PFSK-1 (cell line): ENCODE results near the gene MEGF6.

Experiments used
- FOXP2 ChIP-seq: optimal IDR thresholded peaks from 2 replicates; pipeline ENCODE3; 2011; ENCODE audit warnings: borderline replicate concordance, control low read depth, inconsistent platforms; ENCODE audit not compliant: insufficient read depth; ENCODE audit errors: extremely low read length, extremely low read depth
- POLR2AphosphoS5 ChIP-seq: IDR thresholded peaks from 2 replicates; pipeline ENCODE4 v1.6.1; 2012; ENCODE audit warnings: low read depth, mild to moderate bottlenecking, control low read depth, low read length, moderate library complexity
- SIN3A ChIP-seq: IDR thresholded peaks from 2 replicates; pipeline ENCODE4 v1.6.1; 2012; ENCODE audit warnings: mild to moderate bottlenecking, low read length, moderate library complexity, borderline replicate concordance; ENCODE audit not compliant: insufficient read depth
- TAF1 ChIP-seq: IDR thresholded peaks from 2 replicates; pipeline ENCODE4 v1.6.1; 2012; ENCODE audit warnings: low read length, control low read depth, borderline replicate concordance; ENCODE audit not compliant: insufficient read depth
- TF ChIP-seq, protein P1 (sequence below), 2 experiments: IDR thresholded peaks; 2 replicates each; pipeline versions ENCODE4 v1.6.1 to v1.8.0; 2011 to 2012; ENCODE audit warnings: low read depth in 2 of 2, low read length in 2 of 2, control low read depth in 1 of 2, inconsistent platforms in 1 of 2, mild to moderate bottlenecking in 1 of 2, moderate library complexity in 1 of 2; ENCODE audit not compliant: insufficient read depth in 1 of 2

Gene MEGF6

DNA sequence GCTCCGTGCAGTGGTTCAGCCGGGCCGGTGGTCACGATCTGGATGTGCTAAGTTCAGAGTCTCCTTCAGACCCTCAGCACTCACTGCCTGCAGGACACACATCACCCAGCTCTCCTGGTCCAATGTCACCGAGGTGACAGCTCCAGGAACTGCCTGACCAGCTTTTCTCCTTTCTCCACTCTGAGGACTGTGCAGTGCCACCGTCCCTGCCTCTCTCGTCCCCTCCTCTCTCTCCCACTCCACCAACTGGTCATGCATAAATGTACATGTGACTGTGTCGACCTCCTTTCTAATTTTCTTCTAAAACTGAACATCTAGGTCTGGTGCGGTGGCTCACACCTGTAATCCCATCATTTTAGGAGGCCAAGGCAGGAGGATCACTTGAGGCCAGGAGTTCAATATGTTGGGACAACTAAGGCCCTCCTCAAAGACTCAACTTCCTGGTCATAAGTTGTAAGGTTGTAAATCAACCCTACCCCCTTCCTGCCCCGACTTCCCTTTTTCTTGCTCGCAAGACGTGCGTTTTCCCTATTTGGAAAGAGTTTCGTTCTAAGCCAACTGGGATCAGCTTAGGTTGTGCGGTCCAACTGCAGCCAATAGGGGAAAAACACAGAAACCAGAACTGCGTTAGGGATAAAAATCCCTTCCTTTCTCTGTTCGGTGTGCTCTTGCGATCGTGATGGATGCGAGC is 53.1 kb downstream of the MEGF6 start:
- TF ChIP-seq, protein P1, sequence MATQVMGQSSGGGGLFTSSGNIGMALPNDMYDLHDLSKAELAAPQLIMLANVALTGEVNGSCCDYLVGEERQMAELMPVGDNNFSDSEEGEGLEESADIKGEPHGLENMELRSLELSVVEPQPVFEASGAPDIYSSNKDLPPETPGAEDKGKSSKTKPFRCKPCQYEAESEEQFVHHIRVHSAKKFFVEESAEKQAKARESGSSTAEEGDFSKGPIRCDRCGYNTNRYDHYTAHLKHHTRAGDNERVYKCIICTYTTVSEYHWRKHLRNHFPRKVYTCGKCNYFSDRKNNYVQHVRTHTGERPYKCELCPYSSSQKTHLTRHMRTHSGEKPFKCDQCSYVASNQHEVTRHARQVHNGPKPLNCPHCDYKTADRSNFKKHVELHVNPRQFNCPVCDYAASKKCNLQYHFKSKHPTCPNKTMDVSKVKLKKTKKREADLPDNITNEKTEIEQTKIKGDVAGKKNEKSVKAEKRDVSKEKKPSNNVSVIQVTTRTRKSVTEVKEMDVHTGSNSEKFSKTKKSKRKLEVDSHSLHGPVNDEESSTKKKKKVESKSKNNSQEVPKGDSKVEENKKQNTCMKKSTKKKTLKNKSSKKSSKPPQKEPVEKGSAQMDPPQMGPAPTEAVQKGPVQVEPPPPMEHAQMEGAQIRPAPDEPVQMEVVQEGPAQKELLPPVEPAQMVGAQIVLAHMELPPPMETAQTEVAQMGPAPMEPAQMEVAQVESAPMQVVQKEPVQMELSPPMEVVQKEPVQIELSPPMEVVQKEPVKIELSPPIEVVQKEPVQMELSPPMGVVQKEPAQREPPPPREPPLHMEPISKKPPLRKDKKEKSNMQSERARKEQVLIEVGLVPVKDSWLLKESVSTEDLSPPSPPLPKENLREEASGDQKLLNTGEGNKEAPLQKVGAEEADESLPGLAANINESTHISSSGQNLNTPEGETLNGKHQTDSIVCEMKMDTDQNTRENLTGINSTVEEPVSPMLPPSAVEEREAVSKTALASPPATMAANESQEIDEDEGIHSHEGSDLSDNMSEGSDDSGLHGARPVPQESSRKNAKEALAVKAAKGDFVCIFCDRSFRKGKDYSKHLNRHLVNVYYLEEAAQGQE (IDR thresholded peaks at IDR 0.05; ENCODE audit: insufficient read depth in 1 of 2, low read depth in 2 of 2, low read length in 2 of 2) = no peak
- TF ChIP-seq TAF1 (no peak), FOXP2 (no peak), POLR2AphosphoS5 (no peak), SIN3A (no peak)

DNA sequence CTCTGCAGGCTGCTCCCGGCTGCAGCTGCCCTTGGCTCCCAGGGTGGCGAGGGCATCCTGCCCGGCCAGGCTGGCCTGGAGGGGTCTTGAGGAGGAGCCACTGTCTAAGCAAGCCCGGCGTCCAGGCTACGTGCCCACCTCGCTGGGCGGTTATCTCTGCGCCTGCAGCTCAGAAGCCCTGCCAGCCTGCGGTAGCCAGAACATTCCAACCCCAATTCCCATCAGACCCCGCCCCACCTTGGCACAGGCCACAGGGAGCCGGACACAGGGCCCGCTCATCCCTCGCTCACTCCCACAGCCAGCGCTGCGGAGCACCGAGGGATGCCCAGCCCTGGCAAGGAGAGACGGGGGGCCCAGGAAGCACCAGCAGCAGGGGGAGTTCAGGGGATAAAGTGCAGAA is 53.9 kb downstream of the MEGF6 start:
- no peak for TF ChIP-seq FOXP2
- TF ChIP-seq, protein P1 (IDR thresholded peaks at IDR 0.05; ENCODE audit: insufficient read depth in 1 of 2, low read depth in 2 of 2, low read length in 2 of 2) = no peak
- TF ChIP-seq TAF1 = no peak
- TF ChIP-seq POLR2AphosphoS5 = no peak
- no peak for TF ChIP-seq SIN3A

DNA sequence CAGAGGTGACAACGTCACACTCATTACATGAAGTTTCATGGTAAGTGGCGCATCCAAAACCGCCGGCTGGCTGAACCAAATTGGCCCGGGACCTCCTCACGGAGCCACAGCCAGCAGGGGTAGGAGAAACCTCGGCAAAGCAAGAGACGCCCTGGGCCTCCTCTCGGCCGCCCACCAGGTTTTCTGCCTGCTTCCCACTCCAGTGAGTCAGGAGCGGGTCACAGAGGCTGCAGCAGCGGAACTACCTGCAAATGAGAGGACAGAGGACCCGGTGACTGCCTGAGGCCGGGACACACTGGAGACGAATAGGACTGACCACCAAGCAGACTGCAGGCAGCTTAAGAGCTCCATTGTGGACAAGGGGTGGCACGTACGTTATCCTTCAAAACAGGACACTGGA is 55.0 kb downstream of the MEGF6 start:
- no peak for TF ChIP-seq FOXP2
- no peak for TF ChIP-seq POLR2AphosphoS5
- no peak for TF ChIP-seq TAF1

DNA sequence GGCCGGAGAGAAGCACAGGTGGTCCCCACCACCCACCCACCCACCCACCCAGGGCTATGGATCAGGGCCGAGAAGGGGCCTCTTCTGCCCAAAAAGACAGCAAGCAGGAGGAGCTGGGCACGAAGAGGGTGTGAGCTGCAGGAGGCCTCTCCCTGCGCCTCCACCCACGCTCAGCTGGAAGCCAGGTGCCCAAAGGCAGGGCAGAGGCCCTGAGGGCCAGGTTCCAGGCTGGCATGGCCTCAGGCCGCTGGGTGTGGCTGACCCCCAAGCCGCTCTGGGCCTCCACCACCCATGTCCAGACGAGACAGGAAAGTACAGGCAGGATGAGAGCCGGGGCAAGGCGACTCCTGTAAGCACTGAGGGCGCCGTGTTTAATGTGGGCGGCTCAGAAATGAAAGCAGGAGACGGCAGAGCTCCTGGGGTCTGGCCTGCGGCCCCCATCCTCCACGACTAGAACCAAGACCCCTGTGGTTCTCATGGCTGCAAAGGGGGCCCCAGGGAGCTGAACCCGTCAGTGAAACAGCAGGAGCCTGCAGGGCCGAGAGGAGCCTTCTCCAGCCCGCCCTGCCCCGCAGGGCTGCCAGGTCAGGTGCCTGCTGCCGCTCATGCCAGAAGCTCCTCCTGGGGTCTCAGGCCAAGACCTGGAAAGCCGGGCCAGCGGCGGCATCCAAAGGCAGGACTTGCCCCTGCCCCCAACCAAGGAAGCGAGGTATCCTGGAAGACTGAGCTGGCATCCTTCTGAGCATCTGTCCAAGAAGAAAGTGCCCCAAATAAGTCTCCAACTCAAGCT is 56.0 kb downstream of the MEGF6 start:
- TF ChIP-seq FOXP2 (no peak), TAF1 (no peak), POLR2AphosphoS5 (no peak), SIN3A (no peak)
- TF ChIP-seq, protein P1 (IDR thresholded peaks at IDR 0.05; ENCODE audit: insufficient read depth in 1 of 2, low read depth in 2 of 2, low read length in 2 of 2) = no peak

DNA sequence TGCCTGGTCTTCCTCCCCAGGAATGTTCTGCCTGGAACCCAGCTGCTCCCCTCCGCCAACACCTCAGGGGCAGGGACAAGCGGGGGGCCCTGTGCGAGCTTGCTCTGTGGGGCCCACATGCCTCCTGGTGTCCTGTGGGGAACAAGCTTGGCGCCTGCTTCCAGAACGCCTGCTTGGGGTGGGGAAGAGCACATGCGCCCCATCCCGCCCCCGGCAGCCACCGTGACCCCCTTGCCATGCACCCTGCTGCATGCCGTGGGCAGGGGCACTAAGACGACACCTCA is 57.4 kb downstream of the MEGF6 start:
- TF ChIP-seq FOXP2 (no peak), SIN3A (no peak), TAF1 (no peak), POLR2AphosphoS5 (no peak)
- TF ChIP-seq, protein P1 (IDR thresholded peaks at IDR 0.05; ENCODE audit: insufficient read depth in 1 of 2, low read depth in 2 of 2, low read length in 2 of 2) = no peak
